Measurements from ENCODE around the gene IMMP2L.

GRCh38 chr7:111268941-111269340, 293.4 kb downstream of the IMMP2L start:
- no peak for TF ChIP-seq CTCF (IDR thresholded peaks at IDR 0.05)
- TF ChIP-seq, protein P1, sequence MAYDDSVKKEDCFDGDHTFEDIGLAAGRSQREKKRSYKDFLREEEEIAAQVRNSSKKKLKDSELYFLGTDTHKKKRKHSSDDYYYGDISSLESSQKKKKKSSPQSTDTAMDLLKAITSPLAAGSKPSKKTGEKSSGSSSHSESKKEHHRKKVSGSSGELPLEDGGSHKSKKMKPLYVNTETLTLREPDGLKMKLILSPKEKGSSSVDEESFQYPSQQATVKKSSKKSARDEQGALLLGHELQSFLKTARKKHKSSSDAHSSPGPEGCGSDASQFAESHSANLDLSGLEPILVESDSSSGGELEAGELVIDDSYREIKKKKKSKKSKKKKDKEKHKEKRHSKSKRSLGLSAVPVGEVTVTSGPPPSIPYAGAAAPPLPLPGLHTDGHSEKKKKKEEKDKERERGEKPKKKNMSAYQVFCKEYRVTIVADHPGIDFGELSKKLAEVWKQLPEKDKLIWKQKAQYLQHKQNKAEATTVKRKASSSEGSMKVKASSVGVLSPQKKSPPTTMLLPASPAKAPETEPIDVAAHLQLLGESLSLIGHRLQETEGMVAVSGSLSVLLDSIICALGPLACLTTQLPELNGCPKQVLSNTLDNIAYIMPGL (CRISPR knock-in tag; IDR thresholded peaks at IDR 0.05) = no peak
- TF ChIP-seq ESRRA (CRISPR knock-in tag; IDR thresholded peaks at IDR 0.05; ENCODE audit: borderline replicate concordance) = no peak

Measured in WTC11 (cell line).